GM12872 (cell line): ENCODE results near the gene SMARCE1.

Experiments used
- TF ChIP-seq, protein P1 (sequence below): IDR thresholded peaks from 3 replicates; pipeline ENCODE4 v1.5.1; 2011; ENCODE audit warnings: low read depth, mild to moderate bottlenecking, low read length, moderate library complexity; ENCODE audit not compliant: insufficient read depth

The SMARCE1 gene

DNA sequence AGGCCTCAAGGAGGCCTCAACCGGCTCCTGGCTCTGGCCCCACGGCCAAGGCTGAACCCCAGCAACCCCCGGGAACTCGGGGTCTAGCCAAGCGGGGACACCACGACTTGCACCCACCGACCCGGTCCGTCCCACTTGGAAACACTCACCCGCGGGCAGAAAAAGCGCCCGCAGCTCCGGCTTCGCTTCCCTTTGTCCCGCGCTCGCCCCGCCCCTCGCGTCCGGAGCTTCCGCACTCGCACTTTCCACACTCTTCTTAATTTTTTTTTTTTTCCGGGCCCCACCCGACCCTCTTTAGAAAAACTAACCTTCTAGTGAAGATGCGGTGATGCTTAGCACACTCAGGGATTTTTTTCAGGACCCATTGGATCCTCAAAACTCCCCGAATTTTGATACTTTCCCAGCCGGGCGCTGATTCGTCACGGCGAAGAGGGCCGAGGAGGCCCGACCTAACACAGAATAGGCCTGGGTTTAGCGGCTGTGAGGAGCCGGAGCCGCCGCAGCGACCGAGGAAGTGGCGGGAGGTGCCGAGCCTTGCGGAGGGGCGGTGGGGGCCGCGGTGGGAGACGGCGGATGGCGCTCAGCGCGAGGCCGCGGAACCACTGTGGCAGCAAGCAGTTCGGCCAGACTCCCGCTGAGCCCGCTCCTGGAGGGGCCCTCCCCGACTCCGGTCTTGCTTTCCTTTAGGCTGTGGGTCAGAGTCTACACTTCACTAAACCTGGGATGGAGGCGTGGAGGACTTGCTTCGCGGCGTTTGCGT is at the start of gene SMARCE1:
SMARCE1 (minus strand) TSS at position 195 of the 760 bp plus-strand sequence. CDS start 2,016 bp downstream, outside the sequence.
- TF ChIP-seq, protein P1, sequence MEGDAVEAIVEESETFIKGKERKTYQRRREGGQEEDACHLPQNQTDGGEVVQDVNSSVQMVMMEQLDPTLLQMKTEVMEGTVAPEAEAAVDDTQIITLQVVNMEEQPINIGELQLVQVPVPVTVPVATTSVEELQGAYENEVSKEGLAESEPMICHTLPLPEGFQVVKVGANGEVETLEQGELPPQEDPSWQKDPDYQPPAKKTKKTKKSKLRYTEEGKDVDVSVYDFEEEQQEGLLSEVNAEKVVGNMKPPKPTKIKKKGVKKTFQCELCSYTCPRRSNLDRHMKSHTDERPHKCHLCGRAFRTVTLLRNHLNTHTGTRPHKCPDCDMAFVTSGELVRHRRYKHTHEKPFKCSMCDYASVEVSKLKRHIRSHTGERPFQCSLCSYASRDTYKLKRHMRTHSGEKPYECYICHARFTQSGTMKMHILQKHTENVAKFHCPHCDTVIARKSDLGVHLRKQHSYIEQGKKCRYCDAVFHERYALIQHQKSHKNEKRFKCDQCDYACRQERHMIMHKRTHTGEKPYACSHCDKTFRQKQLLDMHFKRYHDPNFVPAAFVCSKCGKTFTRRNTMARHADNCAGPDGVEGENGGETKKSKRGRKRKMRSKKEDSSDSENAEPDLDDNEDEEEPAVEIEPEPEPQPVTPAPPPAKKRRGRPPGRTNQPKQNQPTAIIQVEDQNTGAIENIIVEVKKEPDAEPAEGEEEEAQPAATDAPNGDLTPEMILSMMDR, result no peak

GRCh38 chr17:40697297-40697696 is 49.7 kb upstream of the SMARCE1 start:
- TF ChIP-seq, protein P1, result no peak

DNA sequence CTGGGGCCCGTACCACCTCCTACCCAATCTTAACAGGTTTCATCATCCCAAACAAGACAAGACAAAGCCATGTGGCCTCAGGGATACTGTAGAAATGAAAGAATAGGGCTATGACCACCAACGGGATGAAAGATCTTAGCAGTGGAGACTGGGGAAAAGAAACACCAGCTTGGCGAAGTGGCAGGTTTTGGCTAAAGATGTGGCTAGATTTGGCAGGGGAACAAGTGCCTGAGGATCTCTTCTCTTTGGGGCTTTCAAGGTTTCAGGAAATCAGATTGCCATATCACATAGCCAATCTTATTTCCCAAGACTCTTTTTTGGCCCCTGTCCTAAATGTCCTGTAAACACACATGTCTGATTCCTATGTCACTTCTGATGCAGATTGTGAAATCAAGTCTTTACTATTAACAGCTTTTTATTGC is 49.0 kb upstream of the SMARCE1 start:
- TF ChIP-seq, protein P1, result no peak

GRCh38 chr17:40695874-40696472 is 48.4 kb upstream of the SMARCE1 start:
- TF ChIP-seq, protein P1, result no peak

- TF ChIP-seq, protein P1, result no peak
These were observed 47.0 kb upstream of the SMARCE1 start for GRCh38 chr17:40694584-40694983.

DNA sequence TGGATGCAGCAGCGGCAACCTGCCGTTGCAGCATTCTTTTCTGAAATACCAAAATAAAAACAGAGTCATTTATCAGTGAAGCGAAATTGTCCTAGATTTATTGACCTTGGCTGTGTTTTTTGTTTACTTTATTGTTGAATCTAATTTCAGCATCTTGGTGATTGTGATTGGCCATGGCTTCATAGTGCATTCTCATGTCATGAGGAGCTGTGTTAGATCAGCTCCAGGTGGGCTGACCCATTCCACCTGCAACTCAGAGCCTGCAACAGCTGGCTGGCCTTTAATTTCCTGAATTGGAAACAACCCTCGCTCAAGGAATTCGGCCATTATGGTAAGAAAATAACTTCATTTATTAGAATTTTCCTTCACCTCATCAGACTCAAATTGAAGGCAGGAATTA is 39.5 kb upstream of the SMARCE1 start:
- TF ChIP-seq, protein P1, result no peak

GRCh38 chr17:40686192-40686591 is 38.6 kb upstream of the SMARCE1 start:
- TF ChIP-seq, protein P1, result no peak
